Stimulated activated CD4-positive, alpha-beta T cell treated with anti-CD3 and anti-CD28 coated beads, Interleukin-12 subunit alpha, Interleukin-12 subunit beta, amount 100 ng/mL, for 48 hours (primary cell): ENCODE measurements around the gene SURF1.
"Not testable (repeated sequence)": the region's sequence is repeated elsewhere in the genome, so short reads cannot be mapped to it uniquely, and the experiment has no call there.

Experiments used
- DNase-seq, 3 donors: peaks; one replicate each; pipeline ENCODE4 v3.0.0-alpha.2; 2020; ENCODE audit warnings: low read depth in 2 of 3, low spot score in 1 of 3

SURF1 gene

GRCh38 chr9:133327021-133327420 lies 29.3 kb downstream of the SURF1 start:
- not testable (repeated sequence) for DNase-seq

- no peak for DNase-seq
Observed at GRCh38 chr9:133323991-133324703, 32.1 kb downstream of the SURF1 start.

GRCh38 chr9:133323211-133323610 lies 33.1 kb downstream of the SURF1 start:
- no peak for DNase-seq

- no peak for DNase-seq
Observed at GRCh38 chr9:133322701-133323100, 33.6 kb downstream of the SURF1 start.

- no peak for DNase-seq
Observed at GRCh38 chr9:133321411-133321935, 34.8 kb downstream of the SURF1 start.

- no peak for DNase-seq
Observed at GRCh38 chr9:133320421-133320881, 35.8 kb downstream of the SURF1 start.

- DNase-seq = not testable (repeated sequence)
Observed at GRCh38 chr9:133317551-133317950, 38.7 kb downstream of the SURF1 start.

- DNase-seq = no peak
Observed at GRCh38 chr9:133315997-133316396, 40.3 kb downstream of the SURF1 start.

- DNase-seq = no peak
Observed at GRCh38 chr9:133309608-133310007, 46.7 kb downstream of the SURF1 start.

GRCh38 chr9:133307301-133307700 lies 49.0 kb downstream of the SURF1 start:
- DNase-seq = no peak

- no peak for DNase-seq
Observed at GRCh38 chr9:133306242-133307204, 49.8 kb downstream of the SURF1 start.

- no peak for DNase-seq
Observed at GRCh38 chr9:133305731-133306130, 50.6 kb downstream of the SURF1 start.

GRCh38 chr9:133304477-133305377 lies 51.6 kb downstream of the SURF1 start:
- DNase-seq = no peak

GRCh38 chr9:133304158-133304470 lies 52.2 kb downstream of the SURF1 start:
- DNase-seq = no peak

GRCh38 chr9:133303266-133304157 lies 52.8 kb downstream of the SURF1 start:
- DNase-seq = no peak
